SK-N-DZ (cell line): ENCODE measurements around the gene GPR160. TPM values are rescaled to one million over a fixed set of nuclear protein-coding genes. Genes with fewer than 3 reads are reported as not detected.
"Not testable (repeated sequence)": the region's sequence is repeated elsewhere in the genome, so short reads cannot be mapped to it uniquely, and the experiment has no call there.

ENCODE experiments used
- DNase-seq: peaks from one replicate; pipeline ENCODE4 v3.0.0-alpha.2; 2015; ENCODE audit warnings: low spot score
- polyA plus RNA-seq, 2 experiments: library from polyadenylated mRNA; depleted of rRNA; stranded (reverse); fragments of >200 nt; gene quantifications; 2 replicates each; pipeline ENCODE4 v1.2.3, GENCODE V29; 2014

GPR160 gene
- 0.28 and 1.1 TPM in 2 replicates for polyA plus RNA-seq (2014; cell fraction: cytosol; rRNA removed)
- 0.23 TPM in 1 of 2 replicates, not detected in the other for polyA plus RNA-seq (2014; cell fraction: nucleus; rRNA removed)

GRCh38 chr3:170037463-170038433 lies at the start of gene GPR160:
TSS of gene GPR160 (plus strand) at chr3:170037995. CDS start at chr3:170083973, 45,978 bp downstream.
- peak; percentile 68 for DNase-seq

- DNase-seq, result no peak
Observed at GRCh38 chr3:169990431-169990830, 47.4 kb upstream of the GPR160 start.

GRCh38 chr3:169992156-169992555 lies 45.6 kb upstream of the GPR160 start:
- DNase-seq, result no peak

- no peak for DNase-seq
Observed at GRCh38 chr3:169992781-169993180, 45.0 kb upstream of the GPR160 start.

- no peak for DNase-seq
Observed at GRCh38 chr3:169993761-169994160, 44.0 kb upstream of the GPR160 start.

GRCh38 chr3:169996063-169996462 lies 41.7 kb upstream of the GPR160 start:
- no peak for DNase-seq

- DNase-seq, result no peak
Observed at GRCh38 chr3:169998668-169999131, 39.1 kb upstream of the GPR160 start.

- no peak for DNase-seq
Observed at GRCh38 chr3:169999433-169999832, 38.4 kb upstream of the GPR160 start.

- DNase-seq, result no peak
Observed at GRCh38 chr3:170000051-170000450, 37.7 kb upstream of the GPR160 start.

GRCh38 chr3:170002231-170002630 lies 35.6 kb upstream of the GPR160 start:
- DNase-seq, result no peak

- DNase-seq, result no peak
Observed at GRCh38 chr3:170002879-170003278, 34.9 kb upstream of the GPR160 start.

GRCh38 chr3:170003881-170004356 lies 33.9 kb upstream of the GPR160 start:
- peak; percentile 23 for DNase-seq

- no peak for DNase-seq
Observed at GRCh38 chr3:170007031-170007663, 30.6 kb upstream of the GPR160 start.

- no peak for DNase-seq
Observed at GRCh38 chr3:170010498-170010897, 27.3 kb upstream of the GPR160 start.

GRCh38 chr3:170012683-170013400 lies 25.0 kb upstream of the GPR160 start:
- no peak for DNase-seq

- DNase-seq, result no peak
Observed at GRCh38 chr3:170016057-170016456, 21.7 kb upstream of the GPR160 start.

GRCh38 chr3:170019306-170019705 lies 18.5 kb upstream of the GPR160 start:
- DNase-seq, result not testable (repeated sequence)

GRCh38 chr3:170021083-170021482 lies 16.7 kb upstream of the GPR160 start:
- DNase-seq, result no peak

- no peak for DNase-seq
Observed at GRCh38 chr3:170022336-170022735, 15.5 kb upstream of the GPR160 start.

- no peak for DNase-seq
Observed at GRCh38 chr3:170023165-170023564, 14.6 kb upstream of the GPR160 start.

GRCh38 chr3:170024581-170024980 lies 13.2 kb upstream of the GPR160 start:
- no peak for DNase-seq
